ENCODE results near the gene COX19.

- TF ChIP-seq, protein P1, sequence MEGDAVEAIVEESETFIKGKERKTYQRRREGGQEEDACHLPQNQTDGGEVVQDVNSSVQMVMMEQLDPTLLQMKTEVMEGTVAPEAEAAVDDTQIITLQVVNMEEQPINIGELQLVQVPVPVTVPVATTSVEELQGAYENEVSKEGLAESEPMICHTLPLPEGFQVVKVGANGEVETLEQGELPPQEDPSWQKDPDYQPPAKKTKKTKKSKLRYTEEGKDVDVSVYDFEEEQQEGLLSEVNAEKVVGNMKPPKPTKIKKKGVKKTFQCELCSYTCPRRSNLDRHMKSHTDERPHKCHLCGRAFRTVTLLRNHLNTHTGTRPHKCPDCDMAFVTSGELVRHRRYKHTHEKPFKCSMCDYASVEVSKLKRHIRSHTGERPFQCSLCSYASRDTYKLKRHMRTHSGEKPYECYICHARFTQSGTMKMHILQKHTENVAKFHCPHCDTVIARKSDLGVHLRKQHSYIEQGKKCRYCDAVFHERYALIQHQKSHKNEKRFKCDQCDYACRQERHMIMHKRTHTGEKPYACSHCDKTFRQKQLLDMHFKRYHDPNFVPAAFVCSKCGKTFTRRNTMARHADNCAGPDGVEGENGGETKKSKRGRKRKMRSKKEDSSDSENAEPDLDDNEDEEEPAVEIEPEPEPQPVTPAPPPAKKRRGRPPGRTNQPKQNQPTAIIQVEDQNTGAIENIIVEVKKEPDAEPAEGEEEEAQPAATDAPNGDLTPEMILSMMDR (IDR thresholded peaks at IDR 0.05; ENCODE audit: insufficient read depth, low read length) = no peak
- TF ChIP-seq POLR2AphosphoS5 (IDR thresholded peaks at IDR 0.05; ENCODE audit: low read depth) (no peak), GABPA (IDR thresholded peaks at IDR 0.05; ENCODE audit: low read depth) (no peak)
These were observed 49.7 kb downstream of the COX19 start for GRCh38 chr7:925601-926000.
